GM23338 (cell line): ENCODE data around the gene S100A13. TPM values are rescaled to one million over a fixed set of nuclear protein-coding genes. Genes with fewer than 3 reads are reported as not detected.

Experiments used
- ATAC-seq: fragments of 200-7000 bp; cut with Tn5 transposase; 3 replicates; pipeline ENCODE4 v1.9.1; 2020
- DNase-seq: peaks from one replicate; pipeline ENCODE4 v3.0.0-alpha.2; 2015; ENCODE audit warnings: low spot score
- H2AFZ ChIP-seq: fragments of 200-600 bp; sonication (generic); 2 replicates; pipeline ENCODE4 v1.8.0; 2016; ENCODE audit warnings: antibody characterized with exemption, mild to moderate bottlenecking, moderate library complexity
- H3F3A ChIP-seq: fragments of 200-600 bp; sonication (generic); replicated peaks from 2 replicates; pipeline ENCODE4 v1.8.0; 2017; ENCODE audit warnings: antibody characterized with exemption, mixed run types, low read depth
- H3K27ac ChIP-seq: fragments of 200-600 bp; sonication (generic); 2 replicates; pipeline ENCODE4 v1.6.1; 2016; ENCODE audit warnings: low read depth
- H3K27me3 ChIP-seq: fragments of 200-600 bp; sonication (generic); 2 replicates; pipeline ENCODE4 v1.8.0; 2016; ENCODE audit warnings: mild to moderate bottlenecking, mixed run types, moderate library complexity; ENCODE audit not compliant: insufficient read depth
- H3K36me3 ChIP-seq: fragments of 200-600 bp; sonication (generic); 2 replicates; pipeline ENCODE4 v1.8.0; 2016; ENCODE audit warnings: mild to moderate bottlenecking; ENCODE audit not compliant: insufficient read depth
- H3K4me1 ChIP-seq: fragments of 200-600 bp; sonication (generic); 2 replicates; pipeline ENCODE4 v1.8.0; 2016; ENCODE audit warnings: mild to moderate bottlenecking, moderate library complexity; ENCODE audit not compliant: insufficient read depth
- H3K4me2 ChIP-seq: fragments of 200-600 bp; sonication (generic); 2 replicates; pipeline ENCODE4 v1.7.1; 2017; ENCODE audit warnings: mixed run types
- H3K4me3 ChIP-seq: fragments of 200-600 bp; sonication (generic); 2 replicates; pipeline ENCODE4 v1.6.1; 2016; ENCODE audit warnings: mixed run types
- H3K79me2 ChIP-seq: fragments of 200-600 bp; sonication (generic); replicated peaks from 2 replicates; pipeline ENCODE4 v1.8.0; 2017; ENCODE audit warnings: mild to moderate bottlenecking; ENCODE audit not compliant: insufficient read depth
- H3K9me2 ChIP-seq: fragments of 200-600 bp; sonication (generic); 2 replicates; pipeline ENCODE4 v1.8.0; 2017; ENCODE audit not compliant: insufficient read depth
- H4K20me1 ChIP-seq: fragments of 200-600 bp; sonication (generic); replicated peaks from 2 replicates; pipeline ENCODE4 v1.8.0; 2017; ENCODE audit warnings: mild to moderate bottlenecking; ENCODE audit not compliant: insufficient read depth
- H3K27ac Mint-ChIP-seq: 2 replicates; pipeline ENCODE4 v1.8.0; 2020; ENCODE audit warnings: inconsistent platforms, mild to moderate bottlenecking, moderate library complexity, mixed read lengths
- H3K27me3 Mint-ChIP-seq: 3 replicates; pipeline ENCODE4 v1.8.0; 2022; ENCODE audit warnings: low read depth, mild to moderate bottlenecking, moderate library complexity, mixed read lengths, inconsistent platforms; ENCODE audit not compliant: insufficient read depth, poor library complexity
- H3K36me3 Mint-ChIP-seq: 3 replicates; pipeline ENCODE4 v1.8.0; 2021; ENCODE audit warnings: low read depth, mild to moderate bottlenecking, inconsistent platforms, moderate library complexity, mixed read lengths
- H3K4me1 Mint-ChIP-seq: 3 replicates; pipeline ENCODE4 v1.8.0; 2020; ENCODE audit warnings: mild to moderate bottlenecking, inconsistent platforms, mixed read lengths
- H3K4me3 Mint-ChIP-seq: 3 replicates; pipeline ENCODE4 v1.8.0; 2021; ENCODE audit warnings: moderate library complexity, mild to moderate bottlenecking, inconsistent platforms, mixed read lengths
- H3K9me3 Mint-ChIP-seq: 3 replicates; pipeline ENCODE4 v1.8.0; 2020; ENCODE audit warnings: moderate library complexity, mild to moderate bottlenecking, inconsistent platforms, mixed read lengths
- CREB1 ChIP-seq: fragments of 250-450 bp; sonication (Bioruptor Pico); IDR thresholded peaks from 2 replicates; pipeline ENCODE4 v1.5.0; 2020; ENCODE audit warnings: low read depth, mild to moderate bottlenecking, moderate library complexity
- EZH2 ChIP-seq: fragments of 200-600 bp; sonication (generic); IDR thresholded peaks from one replicate; pipeline ENCODE4 v1.8.0; 2017; ENCODE audit warnings: antibody characterized with exemption, mild to moderate bottlenecking, low read depth; ENCODE audit not compliant: unreplicated experiment
- EZH2phosphoT487 ChIP-seq: fragments of 200-600 bp; sonication (generic); IDR thresholded peaks from one replicate; pipeline ENCODE4 v1.8.1; 2018; ENCODE audit warnings: antibody characterized with exemption; ENCODE audit not compliant: unreplicated experiment
- JUNB ChIP-seq: IDR thresholded peaks from one replicate; pipeline ENCODE4 v1.6.1; 2016; ENCODE audit warnings: antibody characterized with exemption; ENCODE audit not compliant: unreplicated experiment
- NANOG ChIP-seq: IDR thresholded peaks from 2 replicates; pipeline ENCODE4 v1.6.1; 2016; ENCODE audit warnings: antibody characterized with exemption, borderline replicate concordance
- POLR2AphosphoS5 ChIP-seq: IDR thresholded peaks from 2 replicates; pipeline ENCODE4 v1.6.1; 2016; ENCODE audit warnings: antibody characterized with exemption, low read depth
- REST ChIP-seq: IDR thresholded peaks from one replicate; pipeline ENCODE4 v1.6.1; 2018; ENCODE audit warnings: antibody characterized with exemption; ENCODE audit not compliant: unreplicated experiment
- STAT1 ChIP-seq: IDR thresholded peaks from one replicate; pipeline ENCODE4 v1.6.1; 2016; ENCODE audit warnings: antibody characterized with exemption; ENCODE audit not compliant: unreplicated experiment
- ZNF114 ChIP-seq: fragments of 250-450 bp; sonication (Bioruptor Pico); IDR thresholded peaks from 2 replicates; pipeline ENCODE4 v1.5.0; 2020; ENCODE audit warnings: mild to moderate bottlenecking, moderate library complexity
- polyA plus RNA-seq: library from polyadenylated mRNA; unstranded; fragments of >200 nt; fragmentation: Nextera tagmentation; extraction: Ambion mirVana; gene quantifications from 2 replicates; pipeline ENCODE4 v1.2.1, GENCODE V29; 2016
- total RNA-seq: library from RNA; depleted of rRNA; stranded (reverse); fragments of >200 nt; shearing (Covaris generic); gene quantifications from 2 replicates; pipeline ENCODE4 v1.2.3, GENCODE V29; 2014
- TF ChIP-seq, protein P1 (sequence below), 2 experiments: fragments of 200-600 bp in 1 of 2; sonication (generic) in 1 of 2; conservative IDR thresholded peaks; 2 replicates each; pipeline versions ENCODE4 v1.5.1 to v1.6.1; 2016 to 2017; ENCODE audit warnings: antibody characterized with exemption in 2 of 2, low read depth in 2 of 2, mild to moderate bottlenecking in 2 of 2, moderate library complexity in 1 of 2

Gene S100A13
- total and polyA plus RNA-seq, 2 experiments from 2014 or later = 32.7 to 165 TPM

DNA sequence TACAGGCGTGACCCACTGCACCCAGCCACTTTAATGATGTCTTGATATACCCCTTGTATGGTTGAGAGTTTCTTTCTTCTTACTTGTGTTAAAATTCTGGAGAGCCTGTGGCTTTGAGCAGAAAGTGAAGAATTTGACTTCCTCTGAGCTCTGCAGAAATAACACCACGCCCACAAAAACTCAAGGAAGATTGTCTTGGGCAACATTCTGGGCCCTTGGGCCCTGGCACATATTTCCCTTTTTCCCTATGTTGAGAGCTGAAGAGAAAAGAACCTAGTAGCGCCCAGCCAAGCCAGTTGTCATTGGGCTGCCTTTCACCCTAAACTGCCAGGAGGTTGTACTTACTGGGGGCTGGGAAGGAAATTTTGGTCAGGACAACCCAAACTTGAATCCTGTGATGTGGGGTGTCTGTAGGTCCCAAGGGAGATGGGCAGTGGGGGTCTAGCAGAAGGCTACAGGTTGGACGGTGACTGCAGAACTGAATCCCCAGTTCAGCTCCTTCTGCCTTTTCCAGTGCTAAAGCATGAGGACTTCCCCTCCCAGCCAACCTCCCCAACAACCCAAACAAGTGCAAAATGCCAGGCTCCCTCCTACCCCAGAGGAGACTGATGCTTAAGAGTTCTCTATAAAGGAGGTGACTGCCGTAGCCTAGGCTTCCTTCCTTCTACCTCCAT, 19.5 kb upstream of the S100A13 start:
- Histone ChIP-seq H3K27ac (peak overlapping the region; percentile 89), H3F3A (peaks cover 44% of the 10 kb centered on the region), H4K20me1 (peaks cover 31% of the 10 kb centered on the region), H3K4me1 (no peaks in the 10 kb centered on the region), H3K27me3 (no peaks in the 10 kb centered on the region), H3K4me2 (no peak overlapping the region), H3K4me3 (no peak overlapping the region), H2AFZ (no peak overlapping the region), H3K79me2 (peaks cover 7% of the 10 kb centered on the region; the same call in 1 of the 2 replicates), H3K9me2 (no peaks in the 10 kb centered on the region), H3K36me3 (peaks cover 38% of the 10 kb centered on the region)
- no peak for DNase-seq
- TF ChIP-seq, protein P1, sequence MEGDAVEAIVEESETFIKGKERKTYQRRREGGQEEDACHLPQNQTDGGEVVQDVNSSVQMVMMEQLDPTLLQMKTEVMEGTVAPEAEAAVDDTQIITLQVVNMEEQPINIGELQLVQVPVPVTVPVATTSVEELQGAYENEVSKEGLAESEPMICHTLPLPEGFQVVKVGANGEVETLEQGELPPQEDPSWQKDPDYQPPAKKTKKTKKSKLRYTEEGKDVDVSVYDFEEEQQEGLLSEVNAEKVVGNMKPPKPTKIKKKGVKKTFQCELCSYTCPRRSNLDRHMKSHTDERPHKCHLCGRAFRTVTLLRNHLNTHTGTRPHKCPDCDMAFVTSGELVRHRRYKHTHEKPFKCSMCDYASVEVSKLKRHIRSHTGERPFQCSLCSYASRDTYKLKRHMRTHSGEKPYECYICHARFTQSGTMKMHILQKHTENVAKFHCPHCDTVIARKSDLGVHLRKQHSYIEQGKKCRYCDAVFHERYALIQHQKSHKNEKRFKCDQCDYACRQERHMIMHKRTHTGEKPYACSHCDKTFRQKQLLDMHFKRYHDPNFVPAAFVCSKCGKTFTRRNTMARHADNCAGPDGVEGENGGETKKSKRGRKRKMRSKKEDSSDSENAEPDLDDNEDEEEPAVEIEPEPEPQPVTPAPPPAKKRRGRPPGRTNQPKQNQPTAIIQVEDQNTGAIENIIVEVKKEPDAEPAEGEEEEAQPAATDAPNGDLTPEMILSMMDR (conservative IDR thresholded peaks at IDR 0.05; ENCODE audit: low read depth in 2 of 2) = no peak
- TF ChIP-seq JUNB (no peak), CREB1 (CRISPR knock-in tag) (no peak), STAT1 (no peak), EZH2phosphoT487 (no peak), NANOG (no peak)
- Mint-ChIP-seq H3K9me3 (no peaks in the 10 kb centered on the region), H3K4me3 (no peak overlapping the region), H3K27ac (peak overlapping the region; percentile 57; the same call in 1 of the 2 replicates), H3K4me1 (peaks cover 6% of the 10 kb centered on the region), H3K36me3 (peaks cover 49% of the 10 kb centered on the region), H3K27me3 (peaks cover 12% of the 10 kb centered on the region)
- no peak; the same call in 2 of the 3 replicates for ATAC-seq

DNA sequence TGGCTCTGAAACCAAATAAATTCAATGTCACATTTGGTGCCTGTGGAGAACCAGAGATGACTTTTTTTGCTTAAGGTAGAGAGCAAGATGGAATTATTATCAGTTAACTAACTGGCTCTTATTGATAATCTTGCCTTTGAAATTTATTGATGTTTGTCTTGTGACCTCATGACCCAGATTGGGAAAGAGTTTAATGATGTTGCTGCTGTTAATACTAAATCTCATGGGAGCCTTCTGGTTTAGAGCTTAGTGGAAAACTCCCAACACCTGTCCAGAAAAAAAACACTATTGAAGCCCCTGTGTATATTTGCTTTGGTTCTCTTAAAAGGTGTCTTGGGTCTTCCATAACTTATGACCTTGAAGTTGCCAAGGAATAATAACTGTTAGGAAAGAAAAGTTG, 16.5 kb upstream of the S100A13 start:
- H3K27ac Mint-ChIP-seq = no peak overlapping the region
- TF ChIP-seq ZNF114 (CRISPR knock-in tag) (no peak), POLR2AphosphoS5 (no peak), REST (no peak), NANOG (no peak), EZH2 (no peak)
- TF ChIP-seq, protein P1 (conservative IDR thresholded peaks at IDR 0.05; ENCODE audit: low read depth in 2 of 2) = no peak

More for the DNA sequence above, 16.5 kb upstream of the S100A13 start:
- H3K4me3 ChIP-seq = no peak overlapping the region
- no peak overlapping the region for H3K27ac ChIP-seq
- H3K27me3 ChIP-seq = no peaks in the 10 kb centered on the region
- H3F3A ChIP-seq = peaks cover 53% of the 10 kb centered on the region
- no peak overlapping the region for H3K4me2 ChIP-seq
- Mint-ChIP-seq H3K4me3 (no peak overlapping the region), H3K27me3 (peaks cover 10% of the 10 kb centered on the region), H3K36me3 (peaks cover 77% of the 10 kb centered on the region), H3K9me3 (no peaks in the 10 kb centered on the region), H3K4me1 (peaks cover 6% of the 10 kb centered on the region)
- H4K20me1 ChIP-seq = peaks cover 55% of the 10 kb centered on the region
- peaks cover 26% of the 10 kb centered on the region for H3K79me2 ChIP-seq
- H3K4me1 ChIP-seq = no peaks in the 10 kb centered on the region
- no peak for ATAC-seq
- H3K36me3 ChIP-seq = peaks cover 67% of the 10 kb centered on the region
- no peak overlapping the region for H2AFZ ChIP-seq
- no peaks in the 10 kb centered on the region for H3K9me2 ChIP-seq
- no peak for DNase-seq
